GM19043 (cell line): Measurements from ENCODE around the gene ITGA1.
A peak's percentile ranks its signal among the peaks of the same experiment; 100 is the strongest.
"Not testable (repeated sequence)": the region's sequence is repeated elsewhere in the genome, so short reads cannot be mapped to it uniquely, and the experiment has no call there.

Experiments used
- ATAC-seq: cut with Tn5 transposase; IDR thresholded peaks from one replicate; pipeline ENCODE4 v1.9.1; 2021; ENCODE audit warnings: low read depth; ENCODE audit not compliant: unreplicated experiment

ITGA1 gene

DNA sequence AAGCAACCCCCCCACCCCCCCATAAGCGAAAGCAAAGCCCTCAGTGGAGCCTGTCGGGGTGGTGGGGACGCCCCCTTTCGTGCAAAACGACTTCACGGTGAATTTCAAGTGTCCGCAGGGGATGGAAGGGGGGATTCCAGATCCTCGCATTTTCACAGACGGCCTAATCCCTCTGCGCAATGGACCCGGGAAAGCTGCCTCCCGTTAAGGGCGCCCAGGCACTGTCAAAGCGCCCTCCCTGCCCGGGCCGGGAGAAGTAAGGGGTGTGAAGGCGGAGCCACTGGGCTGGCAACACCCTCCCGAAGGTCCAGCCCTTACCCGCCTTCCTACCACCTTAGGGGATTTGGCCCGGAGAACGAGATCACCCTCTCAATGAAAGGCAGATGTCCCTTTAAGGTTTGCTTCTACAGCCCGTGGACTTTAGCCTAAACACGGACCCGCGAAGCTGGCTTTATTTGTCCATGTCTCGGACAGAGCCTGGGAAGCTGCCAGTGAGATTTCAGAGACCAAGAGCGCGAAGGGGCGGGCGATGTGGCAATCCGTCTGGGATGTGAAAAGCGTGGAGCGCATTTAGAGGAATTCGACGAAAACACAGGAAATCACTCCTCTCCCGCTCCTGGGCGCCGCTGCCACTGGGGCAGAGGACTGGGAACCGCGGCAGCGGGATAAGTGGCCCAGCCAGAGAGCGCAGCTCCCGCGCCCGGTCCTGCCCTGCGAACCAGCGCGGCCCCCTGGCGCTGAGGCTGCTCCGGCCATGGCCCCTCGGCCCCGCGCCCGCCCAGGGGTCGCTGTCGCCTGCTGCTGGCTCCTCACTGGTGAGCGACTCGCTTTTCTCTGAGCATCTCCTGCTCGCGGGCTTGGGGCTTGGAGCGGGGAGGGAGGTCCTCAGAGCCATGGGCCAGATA, at the start of gene ITGA1, which contains the start of gene PELO:
ITGA1 (plus strand) TSS at position 317 of the 905 bp plus-strand sequence; CDS start at position 755, 438 bp downstream.
PELO (plus strand) TSS at position 317 of the 905 bp plus-strand sequence. CDS start 12,479 bp downstream, outside the sequence.
- peak; percentile 62 for ATAC-seq

DNA sequence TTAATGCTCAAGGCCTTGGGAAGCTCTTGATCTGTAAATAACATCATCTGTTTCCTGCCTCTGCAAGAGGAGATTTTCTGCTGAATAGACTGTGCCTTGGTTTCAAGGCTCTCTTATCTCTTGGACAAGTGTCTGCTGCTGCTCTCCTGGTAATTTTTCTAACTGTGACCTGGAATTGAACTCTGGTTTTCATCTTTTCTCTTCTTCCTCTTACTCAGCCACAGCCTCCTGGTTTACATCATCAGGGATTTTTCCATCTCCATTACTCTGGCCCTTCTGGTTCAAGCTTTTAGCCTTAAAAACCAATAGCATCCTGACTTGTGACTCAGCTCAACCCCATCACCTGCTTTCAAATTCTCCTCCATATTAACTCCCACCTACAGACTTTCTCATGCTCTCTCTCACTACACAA, 49.6 kb upstream of the ITGA1 start:
- no peak for ATAC-seq

DNA sequence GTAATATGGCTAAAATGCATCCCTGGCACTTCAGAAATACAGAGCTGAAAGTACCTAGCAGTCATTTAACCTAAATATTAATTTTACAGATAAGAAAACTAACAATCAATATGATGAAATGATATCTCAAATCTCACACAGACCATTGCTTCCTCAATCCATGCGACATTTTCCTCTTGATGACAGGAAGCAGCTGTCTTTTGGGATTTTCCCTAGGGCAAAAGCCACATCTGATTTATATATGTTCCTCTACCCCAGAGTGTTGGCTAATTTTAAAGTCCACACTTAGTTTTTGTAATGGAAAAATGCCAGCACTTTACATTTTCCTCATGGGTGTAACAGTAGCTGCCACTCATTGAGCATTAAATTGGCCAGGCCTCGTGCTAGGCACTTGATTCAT, 47.7 kb upstream of the ITGA1 start:
- no peak for ATAC-seq

DNA sequence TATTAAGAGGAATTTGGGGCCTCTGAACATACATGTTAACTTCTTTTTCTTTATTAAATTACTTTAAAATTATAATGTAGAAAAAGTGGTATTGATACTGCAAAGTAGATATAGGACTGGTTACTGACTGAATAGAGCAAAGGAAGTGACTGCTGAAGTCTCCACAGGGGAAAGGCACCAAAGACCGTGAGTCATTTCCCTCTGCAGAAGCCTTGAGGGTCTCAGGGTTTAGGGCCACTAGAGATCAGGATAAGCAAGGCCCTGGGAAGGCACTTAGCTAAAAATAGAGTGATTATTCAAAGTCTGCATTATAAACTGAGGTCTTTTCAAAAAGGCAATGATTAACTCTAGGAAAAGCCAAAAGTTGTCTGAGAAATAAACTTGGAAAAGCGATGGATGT, 44.7 kb upstream of the ITGA1 start:
- ATAC-seq: no peak

DNA sequence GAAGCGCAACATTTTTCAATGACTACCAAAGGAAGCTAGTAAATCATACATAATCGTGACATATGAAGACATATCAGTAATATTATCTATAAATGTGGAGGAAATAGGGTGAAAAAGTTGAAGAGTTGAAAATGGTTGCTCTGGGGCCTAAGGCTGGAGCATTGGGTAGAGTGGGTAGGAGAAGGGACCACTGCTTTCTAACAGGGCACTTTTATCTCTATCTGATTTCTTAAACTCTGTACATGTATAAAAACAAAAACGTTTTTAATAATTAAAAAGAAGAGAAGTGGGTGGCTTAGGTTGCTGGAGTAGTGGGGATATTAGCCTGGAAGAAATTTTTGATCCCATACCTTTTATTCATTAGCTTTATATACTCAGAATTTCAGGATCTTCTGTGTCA, 44.2 kb upstream of the ITGA1 start:
- no peak for ATAC-seq

DNA sequence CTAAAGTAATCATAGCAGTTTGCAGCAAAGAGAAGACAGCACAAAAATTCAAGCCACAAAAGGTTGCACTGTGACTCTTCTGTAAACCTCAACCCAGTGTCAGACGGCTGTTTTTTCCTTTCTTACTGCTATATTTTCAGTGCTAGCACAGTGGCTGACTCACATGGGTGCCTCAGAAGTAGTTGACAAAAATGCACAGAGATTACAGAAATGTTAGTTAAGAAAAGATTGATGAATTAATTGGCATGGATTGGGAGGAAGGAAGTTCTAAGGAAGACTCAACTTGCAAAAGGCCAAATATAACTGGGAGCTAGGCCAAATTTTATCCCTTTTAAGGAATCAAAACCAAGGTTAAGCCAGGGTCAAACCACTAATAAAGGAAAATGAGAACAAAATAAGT, 43.7 kb upstream of the ITGA1 start:
- no peak for ATAC-seq

DNA sequence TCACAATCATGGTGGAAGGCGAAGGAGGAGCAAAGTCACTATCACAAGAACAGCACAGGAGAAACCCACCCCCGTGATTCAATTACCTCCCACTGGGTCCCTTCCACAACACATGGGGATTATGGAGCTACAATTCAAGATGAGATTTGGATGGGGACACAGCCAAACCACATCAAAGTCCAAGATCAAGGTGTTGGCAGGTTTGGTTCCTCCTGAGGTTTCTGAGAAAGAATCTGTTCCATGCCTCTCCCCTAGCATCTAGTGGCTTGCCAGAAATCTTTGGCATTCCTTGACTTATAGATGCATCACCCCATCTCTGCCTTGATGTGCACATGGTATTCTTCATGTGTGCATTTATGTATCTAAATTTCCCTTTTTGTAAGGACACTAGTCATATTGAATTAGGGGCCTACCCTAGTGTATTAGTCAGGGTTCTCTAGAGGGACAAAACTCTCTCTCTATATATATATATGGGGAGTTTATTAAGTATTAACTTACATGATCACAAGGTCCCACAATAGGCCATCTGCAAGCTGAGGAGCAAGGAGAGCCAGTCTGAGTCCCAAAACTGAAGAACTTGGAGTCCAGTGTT, 42.8 kb upstream of the ITGA1 start:
- not testable (repeated sequence) for ATAC-seq

DNA sequence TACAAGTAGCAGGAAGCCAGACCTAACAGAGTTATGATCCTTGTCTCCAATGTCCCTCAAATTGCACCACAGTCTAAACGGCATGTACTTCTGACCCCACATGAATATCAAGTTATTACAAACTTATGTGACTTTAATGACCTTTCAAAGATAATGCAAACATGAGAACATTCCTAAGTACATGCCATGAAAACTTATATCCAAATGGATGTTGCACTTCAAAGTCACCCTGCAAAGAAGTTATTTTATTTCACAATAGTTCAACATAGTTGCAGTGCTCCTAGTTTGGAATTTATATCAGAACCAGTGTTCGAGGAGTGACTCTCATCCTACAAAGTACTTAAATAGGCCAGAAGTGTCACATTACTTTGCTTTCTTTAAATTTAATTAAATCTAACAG, 41.2 kb upstream of the ITGA1 start:
- no peak for ATAC-seq

DNA sequence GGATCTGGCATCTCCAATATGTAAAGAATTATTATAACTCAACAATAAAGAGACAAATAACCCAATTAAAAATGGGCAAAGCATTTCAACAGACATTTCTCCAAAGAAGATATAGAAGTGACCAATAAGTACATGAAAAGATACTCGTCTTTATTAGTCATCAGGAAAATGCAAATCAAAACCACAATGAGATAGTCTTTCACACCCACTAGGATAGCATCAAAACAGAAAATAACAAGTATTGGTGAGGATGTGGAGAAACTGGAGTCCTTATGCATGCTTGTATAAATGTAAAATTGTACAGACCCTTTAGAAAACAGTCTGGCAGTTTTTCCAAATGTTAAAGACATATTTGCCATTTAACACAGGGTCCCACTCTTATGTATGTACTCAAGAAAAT, 39.1 kb upstream of the ITGA1 start:
- ATAC-seq: no peak

DNA sequence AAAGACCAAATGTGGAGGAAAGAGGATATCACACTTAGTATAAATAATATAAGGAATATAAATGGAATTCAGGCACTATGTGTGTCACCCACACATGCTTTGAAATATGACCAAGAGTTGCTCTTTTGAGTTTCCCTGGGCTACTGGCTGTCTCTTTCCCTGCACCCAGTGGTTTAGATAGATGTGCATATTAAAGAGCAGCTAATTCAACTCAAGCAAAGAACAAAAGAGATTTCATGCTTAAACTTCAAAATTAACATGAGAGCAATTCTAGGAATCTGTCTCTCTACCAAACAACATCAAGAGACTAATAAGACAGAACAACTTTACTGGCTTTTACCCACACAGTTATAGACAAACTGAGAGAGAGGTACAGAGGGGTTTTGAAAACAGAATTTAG, 38.0 kb upstream of the ITGA1 start:
- no peak for ATAC-seq

DNA sequence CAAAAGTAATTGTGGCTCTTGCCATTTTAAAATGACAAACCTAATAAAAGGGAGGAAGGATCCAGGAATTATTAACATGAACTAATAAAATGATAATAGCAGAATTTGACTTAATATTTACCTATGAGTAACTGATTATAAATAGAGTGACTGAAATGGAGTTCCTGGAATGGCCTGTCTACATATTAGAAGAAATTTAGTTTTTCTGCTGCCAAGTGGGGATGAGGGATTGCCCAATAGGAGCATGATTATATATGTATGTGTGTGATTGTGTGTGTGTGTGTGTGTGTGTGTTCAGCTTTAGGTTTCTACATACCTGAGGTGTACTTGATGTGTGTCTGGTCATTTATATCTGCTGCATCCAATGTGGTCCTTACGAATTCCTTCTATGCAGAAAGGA, 36.6 kb upstream of the ITGA1 start:
- ATAC-seq: no peak

DNA sequence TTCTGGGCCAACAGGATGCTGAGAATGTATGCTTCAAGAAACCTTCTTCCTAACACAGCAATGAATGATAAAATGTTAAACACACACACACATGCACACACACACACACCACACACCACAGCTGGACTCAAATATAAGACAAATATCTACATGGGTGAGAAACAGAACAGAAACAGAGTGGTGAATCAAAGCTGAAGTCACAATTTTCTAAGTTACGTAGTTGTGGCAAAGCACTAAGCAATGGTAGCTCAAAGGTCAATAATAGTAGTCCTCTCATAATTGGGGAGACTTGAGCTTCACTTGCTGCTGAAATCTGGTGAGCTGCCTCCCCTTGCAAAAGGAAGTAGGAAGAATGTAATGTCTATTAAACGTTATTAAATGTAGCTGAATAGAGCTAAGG, 33.7 kb upstream of the ITGA1 start:
- ATAC-seq: no peak

DNA sequence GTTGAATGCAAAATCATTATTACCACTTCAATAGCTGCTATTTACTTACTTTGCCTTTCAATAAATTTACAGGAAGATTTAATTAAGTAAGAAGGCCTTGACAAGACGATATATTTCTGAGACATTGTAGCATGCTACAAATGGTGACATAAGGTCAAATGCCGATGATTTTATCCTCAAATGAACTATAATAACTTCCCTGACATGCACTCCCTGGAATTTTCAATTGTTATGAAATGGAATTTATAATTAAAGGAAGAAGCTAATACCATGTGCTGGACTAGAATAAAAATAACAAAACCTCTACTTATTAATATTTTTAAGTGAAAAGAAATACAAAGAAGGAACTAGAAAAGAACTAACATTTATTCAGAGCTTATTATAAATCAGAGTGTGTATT, 30.2 kb upstream of the ITGA1 start:
- ATAC-seq: no peak

DNA sequence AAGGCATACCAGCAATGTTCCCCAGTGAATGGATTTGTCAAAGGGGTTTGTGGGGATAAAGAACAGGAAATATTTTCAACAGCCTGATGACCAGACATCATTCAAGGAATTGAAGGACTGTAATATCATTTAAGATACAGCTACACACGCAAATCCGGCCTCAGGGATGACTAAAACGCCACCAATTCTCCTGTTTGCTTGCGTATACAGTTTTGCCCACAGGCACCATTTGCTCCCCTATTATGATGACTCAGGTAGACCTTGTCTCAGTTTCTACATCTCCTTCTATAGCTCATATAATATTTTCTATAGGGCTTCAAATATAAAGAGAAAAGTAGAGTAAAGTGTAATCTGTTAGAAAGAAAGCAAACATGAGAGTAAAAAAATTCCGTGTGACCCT, 29.7 kb upstream of the ITGA1 start:
- ATAC-seq: no peak

DNA sequence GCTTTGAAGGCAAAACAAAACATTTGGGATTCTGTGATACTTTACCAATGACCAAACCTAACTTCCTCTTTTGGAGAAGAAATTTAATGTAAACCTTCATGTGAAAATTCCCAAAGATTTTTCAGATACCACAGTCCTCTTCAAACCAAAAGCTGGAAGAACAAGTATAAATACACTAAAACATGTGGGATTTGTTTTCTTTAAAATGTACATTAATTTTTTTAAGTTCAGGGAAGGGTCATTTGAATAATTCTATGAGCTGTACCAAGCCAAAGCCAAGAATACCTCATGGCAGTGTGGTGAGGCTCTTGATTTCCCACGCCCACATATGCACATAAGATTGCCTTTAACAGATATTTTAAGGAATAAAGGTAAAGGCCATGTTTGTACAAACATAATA, 28.4 kb upstream of the ITGA1 start:
- no peak for ATAC-seq

DNA sequence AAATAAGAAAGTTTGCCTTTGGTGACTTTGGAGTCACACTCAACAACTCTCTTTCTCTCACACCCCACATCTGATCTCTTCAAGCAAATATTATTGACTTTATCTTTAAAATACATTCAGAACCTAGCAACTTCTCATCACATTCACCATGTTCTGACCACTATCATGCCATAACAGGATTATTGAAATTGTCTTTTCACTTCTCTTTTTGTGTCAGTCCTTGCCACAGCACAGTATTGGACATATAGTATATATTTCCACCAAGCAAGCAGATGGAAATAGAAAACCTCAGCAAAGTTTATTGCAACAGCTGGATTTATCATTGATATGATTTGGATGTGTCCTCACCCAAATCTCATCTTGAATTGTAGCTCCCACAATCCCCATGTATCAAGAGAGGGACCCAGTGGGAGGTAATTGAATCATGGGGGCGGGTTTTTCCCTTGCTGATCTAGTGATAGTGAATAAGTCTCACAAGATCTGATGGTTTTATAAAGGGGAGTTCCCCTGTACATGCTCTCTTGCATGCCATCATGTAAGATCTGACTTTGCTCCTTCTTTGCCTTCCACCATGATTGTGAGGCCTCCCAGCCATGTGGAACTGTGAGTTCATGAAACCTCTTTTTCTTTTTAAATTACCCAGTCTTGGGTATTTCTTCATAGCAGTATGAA, 26.9 kb upstream of the ITGA1 start:
- ATAC-seq: no peak

DNA sequence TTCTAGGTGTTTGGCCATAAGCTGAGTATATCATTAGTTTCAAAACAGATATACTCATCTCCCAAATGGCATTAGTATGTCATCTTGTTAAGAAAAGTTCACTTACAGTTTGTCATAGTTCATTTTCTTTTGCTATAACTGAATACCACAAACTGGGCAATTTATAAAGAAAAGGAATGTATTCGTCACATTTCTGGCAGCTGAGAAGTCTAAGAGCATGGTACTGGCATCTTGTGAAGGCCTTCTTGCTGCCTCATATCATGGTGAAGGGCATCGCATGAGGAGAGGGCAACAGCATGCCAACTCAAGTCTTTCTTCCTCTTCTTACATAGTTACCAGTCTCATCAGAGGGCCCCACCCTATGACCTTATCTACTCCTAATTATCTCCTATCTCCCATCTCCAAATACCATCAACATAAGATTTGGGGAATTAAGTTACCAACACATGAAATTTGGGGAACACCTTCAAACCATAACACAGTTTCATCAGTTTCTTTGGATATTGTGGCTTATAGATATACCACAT, 20.4 kb upstream of the ITGA1 start:
- no peak for ATAC-seq

DNA sequence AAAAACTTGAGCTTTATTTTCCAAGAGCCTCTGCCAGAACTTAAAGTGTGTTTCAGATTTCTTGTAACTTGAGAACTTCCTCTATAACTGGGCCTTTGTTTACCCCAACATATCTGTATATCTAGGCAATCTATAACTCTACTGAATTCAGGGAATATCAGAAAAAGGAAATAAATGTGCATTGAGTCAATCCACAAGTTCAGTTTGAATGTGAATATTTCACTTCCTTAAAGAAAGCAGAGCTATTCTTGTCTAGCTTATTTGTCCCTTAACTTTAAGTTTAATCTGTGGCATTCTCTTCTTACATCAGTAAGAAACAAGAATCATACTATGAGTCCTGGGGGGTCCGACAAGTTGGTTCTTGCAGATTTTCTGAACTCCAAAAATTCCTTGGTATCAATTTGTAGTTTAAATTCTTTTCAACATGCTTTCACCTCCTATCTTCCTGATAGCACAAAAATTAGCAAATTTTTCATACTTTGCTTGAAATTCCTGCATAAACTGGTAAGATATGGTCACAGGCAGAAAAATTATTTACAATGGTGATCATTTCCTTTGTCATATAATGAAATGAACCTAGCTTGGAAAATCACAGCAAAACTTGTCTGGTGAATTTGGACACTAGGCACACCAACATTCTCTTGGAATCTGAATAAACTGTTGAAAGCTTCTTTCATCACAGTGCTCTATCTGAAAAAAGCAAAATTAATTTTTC, 19.8 kb upstream of the ITGA1 start:
- peak; percentile 30 for ATAC-seq

DNA sequence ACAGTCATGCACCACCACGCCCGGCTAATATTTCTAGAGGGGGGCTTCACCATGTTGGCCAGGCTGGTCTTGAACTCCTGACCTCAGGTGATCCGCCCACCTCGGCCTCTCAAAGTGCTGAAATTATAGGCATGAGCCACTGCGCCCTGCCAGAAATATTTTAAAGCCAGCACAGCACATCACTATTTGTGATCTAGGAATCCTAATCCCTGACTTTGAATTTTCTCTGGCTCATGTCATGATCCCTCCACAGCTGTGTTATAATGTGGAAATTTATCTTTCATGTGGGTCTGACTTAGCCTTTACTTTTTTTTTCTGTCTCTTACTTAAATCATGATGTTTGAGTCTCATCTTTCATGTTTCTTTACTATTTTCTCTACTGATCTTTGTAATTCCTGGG, 18.7 kb upstream of the ITGA1 start:
- ATAC-seq: no peak

DNA sequence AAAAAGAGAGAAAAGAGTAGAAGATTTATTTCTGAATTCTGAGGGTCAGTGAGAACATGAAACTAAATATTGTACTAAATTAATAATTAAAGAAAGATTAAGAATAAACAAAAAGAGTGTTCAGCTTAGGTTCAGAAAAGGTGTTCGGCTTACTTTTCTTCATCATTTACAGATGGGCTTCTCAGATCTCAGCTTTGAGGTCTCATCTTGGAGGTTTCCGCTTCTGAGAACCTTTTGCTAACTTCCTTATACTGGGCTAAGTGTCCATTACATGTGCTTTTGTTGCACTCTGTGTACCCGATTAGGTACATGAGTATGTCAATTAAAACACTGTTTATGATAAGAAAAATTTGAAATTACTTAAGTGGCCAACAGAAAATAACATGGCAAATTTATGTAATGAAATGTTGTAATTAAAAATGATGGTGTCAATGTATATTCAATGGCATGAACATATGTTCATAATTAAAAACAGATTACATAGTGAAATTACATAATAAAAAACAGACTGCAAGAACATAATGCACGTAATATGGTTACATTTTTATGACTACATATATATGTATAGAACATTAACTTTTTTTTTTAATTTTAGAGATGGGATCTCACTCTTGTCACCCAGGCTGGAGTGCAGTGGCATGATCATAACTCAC, 17.3 kb upstream of the ITGA1 start:
- ATAC-seq: no peak
